HT-29 (cell line): ENCODE measurements around the gene SH3GLB2. TPM values are rescaled to one million over a fixed set of nuclear protein-coding genes. Genes with fewer than 3 reads are reported as not detected.
A peak's percentile ranks its signal among the peaks of the same experiment; 100 is the strongest.

Experiments
- DNase-seq: peaks from one replicate; pipeline ENCODE4 v3.0.0-alpha.2; 2015; ENCODE audit warnings: low spot score
- total RNA-seq: library from RNA; depleted of rRNA; stranded (reverse); fragments of >200 nt; shearing (Covaris generic); gene quantifications from 2 replicates; pipeline ENCODE4 v1.2.3, GENCODE V29; 2014; rRNA removed

The SH3GLB2 gene
- total RNA-seq = 118 and 146 TPM in 2 replicates

- DNase-seq = peak; percentile 92
Observed at GRCh38 chr9:129028192-129028966, at the start of gene SH3GLB2. SH3GLB2 (minus strand) TSS chr9:129028331; CDS start chr9:129028154, 177 bp downstream.

GRCh38 chr9:129077236-129077635, 49.1 kb upstream of the SH3GLB2 start:
- no peak for DNase-seq

- no peak for DNase-seq
Observed at GRCh38 chr9:129076640-129077037, 48.5 kb upstream of the SH3GLB2 start.

GRCh38 chr9:129075996-129076639, 48.0 kb upstream of the SH3GLB2 start:
- DNase-seq = no peak

- no peak for DNase-seq
Observed at GRCh38 chr9:129074106-129074505, 46.0 kb upstream of the SH3GLB2 start.

- no peak for DNase-seq
Observed at GRCh38 chr9:129073404-129073803, 45.3 kb upstream of the SH3GLB2 start.

GRCh38 chr9:129072171-129072570, 44.0 kb upstream of the SH3GLB2 start:
- DNase-seq = no peak

- no peak for DNase-seq
Observed at GRCh38 chr9:129071526-129072126, 43.5 kb upstream of the SH3GLB2 start.

GRCh38 chr9:129070696-129071525, 42.8 kb upstream of the SH3GLB2 start:
- DNase-seq = no peak

- DNase-seq = no peak
Observed at GRCh38 chr9:129069862-129070641, 41.9 kb upstream of the SH3GLB2 start.

- DNase-seq = no peak
Observed at GRCh38 chr9:129068990-129069861, 41.1 kb upstream of the SH3GLB2 start.

GRCh38 chr9:129068110-129068509, 40.0 kb upstream of the SH3GLB2 start:
- no peak for DNase-seq

- DNase-seq = no peak
Observed at GRCh38 chr9:129064499-129064908, 36.4 kb upstream of the SH3GLB2 start.

GRCh38 chr9:129063061-129063460, 34.9 kb upstream of the SH3GLB2 start:
- no peak for DNase-seq

GRCh38 chr9:129060991-129061390, 32.9 kb upstream of the SH3GLB2 start:
- no peak for DNase-seq

- no peak for DNase-seq
Observed at GRCh38 chr9:129059796-129060785, 32.0 kb upstream of the SH3GLB2 start.

- DNase-seq = peak; percentile 74
Observed at GRCh38 chr9:129058965-129059795, 31.0 kb upstream of the SH3GLB2 start.
